HCT116 (cell line): ENCODE results near the gene TEAD2. TPM values are rescaled to one million over a fixed set of nuclear protein-coding genes. Genes with fewer than 3 reads are reported as not detected.
A peak's percentile ranks its signal among the peaks of the same experiment; 100 is the strongest.

Experiments used
- ATAC-seq: fragments of 200-7000 bp; cut with Tn5 transposase; 2 replicates; pipeline ENCODE4 v1.9.1; 2020; ENCODE audit warnings: mild to moderate bottlenecking, moderate library complexity
- BruUV-seq: library from RNA; stranded (reverse); fragments of 400-500 nt; replicated peaks from 2 replicates; lab custom pipeline; 2021; lab: Mats Ljungman, UMichigan
- CTCF ChIA-PET: fragments of 300-600 bp; sonication (Branson Sonifier 250); formaldehyde crosslinking; loops from one replicate; lab custom pipeline; 2021; ENCODE audit warnings: antibody characterized with exemption; lab: Charles Lee
- POLR2A ChIA-PET: fragments of 300-600, 350-600 bp; sonication (Branson Sonifier 250); formaldehyde crosslinking; loops from one replicate; lab custom pipeline; 2021; ENCODE audit warnings: antibody characterized with exemption; lab: Charles Lee
- RAD21 ChIA-PET, 2 experiments: fragments of 300-600 bp; sonication (Branson Sonifier 250); formaldehyde crosslinking; loops; one replicate each; lab custom pipeline; 2023; ENCODE audit warnings: low total read pairs in 2 of 2; ENCODE audit not compliant: uncharacterized antibody in 2 of 2, unreplicated experiment in 2 of 2, low non-redundant PET in 1 of 2; lab: Charles Lee
- DNase-seq: peaks from one replicate; pipeline ENCODE4 v3.0.0-alpha.2; 2010; ENCODE audit warnings: low read depth, low spot score
- H2AFZ ChIP-seq: fragments of 200-600 bp; shearing (Covaris generic), sonication (generic); 2 replicates; pipeline ENCODE4 v1.6.1; 2017; ENCODE audit warnings: low read depth, mixed run types, mixed read lengths, antibody characterized with exemption, low read length; ENCODE audit not compliant: poor library complexity, severe bottlenecking
- H3K27ac ChIP-seq: 2 replicates; pipeline ENCODE4 v1.5.1; 2012; ENCODE audit warnings: low read depth, low read length
- H3K27me3 ChIP-seq: fragments of 200-600 bp; sonication (generic); 2 replicates; pipeline ENCODE4 v1.6.1; 2016; ENCODE audit warnings: mixed run types, low read length, mixed read lengths; ENCODE audit not compliant: insufficient read depth
- H3K36me3 ChIP-seq, 2 experiments: fragments of 200-500 bp in 1 of 2; fragments of 200-600 bp in 1 of 2; sonication (Bioruptor generic) in 1 of 2; sonication (generic) in 1 of 2; 2 replicates each; pipeline versions ENCODE4 v1.5.1 to v1.6.1; 2014 to 2016; ENCODE audit warnings: low read length in 2 of 2, inconsistent platforms in 1 of 2, mixed read lengths in 1 of 2, mixed run types in 1 of 2; ENCODE audit not compliant: insufficient read depth in 2 of 2, control insufficient read depth in 1 of 2
- H3K4me1 ChIP-seq, 2 experiments: fragments of 200-600 bp in 1 of 2; sonication (generic) in 1 of 2; 2 replicates each; pipeline versions ENCODE4 v1.5.1 to v1.6.1; 2012 to 2017; ENCODE audit warnings: low read length in 2 of 2, inconsistent platforms in 1 of 2, mild to moderate bottlenecking in 1 of 2, mixed read lengths in 1 of 2, mixed run types in 1 of 2, moderate library complexity in 1 of 2; ENCODE audit not compliant: insufficient read depth in 2 of 2, control insufficient read depth in 1 of 2
- H3K4me2 ChIP-seq: fragments of 200-600 bp; sonication (generic); 2 replicates; pipeline ENCODE4 v1.6.1; 2017; ENCODE audit warnings: mixed run types, low read length, mixed read lengths
- H3K4me3 ChIP-seq, 2 experiments: fragments of 200-600 bp in 1 of 2; sonication (generic) in 1 of 2; replicated peaks in 1 of 2; 2 replicates each; pipeline ENCODE4 v1.5.1; 2011 to 2016; ENCODE audit warnings: low read length in 2 of 2, control low read depth in 1 of 2, low read depth in 1 of 2, mild to moderate bottlenecking in 1 of 2, mixed read lengths in 1 of 2, mixed run types in 1 of 2
- H3K79me2 ChIP-seq: fragments of 200-600 bp; sonication (generic); 2 replicates; pipeline ENCODE4 v1.6.1; 2017; ENCODE audit warnings: mild to moderate bottlenecking, mixed run types, low read length, moderate library complexity, mixed read lengths; ENCODE audit not compliant: insufficient read depth
- H3K9ac ChIP-seq: fragments of 200-600 bp; sonication (generic); 2 replicates; pipeline ENCODE4 v1.6.1; 2016; ENCODE audit warnings: low read length, mixed read lengths
- H3K9me2 ChIP-seq: fragments of 200-600 bp; sonication (generic), shearing (Covaris generic); 2 replicates; pipeline ENCODE4 v1.6.1; 2017; ENCODE audit warnings: mixed run types, mild to moderate bottlenecking, moderate library complexity; ENCODE audit not compliant: insufficient read depth
- H3K9me3 ChIP-seq, 2 experiments: fragments of 200-500 bp in 1 of 2; fragments of 200-600 bp in 1 of 2; sonication (Bioruptor generic) in 1 of 2; sonication (generic) in 1 of 2; 2 replicates each; pipeline ENCODE4 v1.6.1; 2014 to 2017; ENCODE audit warnings: low read length in 2 of 2, mixed read lengths in 2 of 2, inconsistent platforms in 1 of 2, low read depth in 1 of 2, mild to moderate bottlenecking in 1 of 2, mixed run types in 1 of 2, moderate library complexity in 1 of 2; ENCODE audit not compliant: control insufficient read depth in 1 of 2, insufficient read depth in 1 of 2
- H4K20me1 ChIP-seq: fragments of 200-600 bp; sonication (generic), shearing (Covaris generic); 2 replicates; pipeline ENCODE4 v1.6.1; 2017; ENCODE audit warnings: mixed run types, mild to moderate bottlenecking, moderate library complexity; ENCODE audit not compliant: insufficient read depth
- ATF3 ChIP-seq: IDR thresholded peaks from 2 replicates; pipeline ENCODE4 v1.6.1; 2012
- CEBPB ChIP-seq: IDR thresholded peaks from 2 replicates; pipeline ENCODE4 v1.6.1; 2012; ENCODE audit warnings: low read depth
- EGR1 ChIP-seq: IDR thresholded peaks from 2 replicates; pipeline ENCODE4 v1.6.1; 2012; ENCODE audit warnings: low read depth
- ELF1 ChIP-seq: IDR thresholded peaks from 2 replicates; pipeline ENCODE4 v1.6.1; 2012; ENCODE audit warnings: low read depth, borderline replicate concordance
- EZH2phosphoT487 ChIP-seq: fragments of 200-600 bp; IDR thresholded peaks from 2 replicates; pipeline ENCODE4 v1.6.1; 2018; ENCODE audit warnings: antibody characterized with exemption, borderline replicate concordance
- FOSL1 ChIP-seq: IDR thresholded peaks from 2 replicates; pipeline ENCODE4 v1.6.1; 2012; ENCODE audit warnings: low read depth
- JUND ChIP-seq: IDR thresholded peaks from 2 replicates; pipeline ENCODE4 v1.6.1; 2012
- MAX ChIP-seq: IDR thresholded peaks from 2 replicates; pipeline ENCODE4 v1.6.1; 2012
- POLR2A ChIP-seq: IDR thresholded peaks from 2 replicates; pipeline ENCODE4 v1.7.0; 2011; ENCODE audit warnings: borderline replicate concordance; ENCODE audit not compliant: insufficient read depth, insufficient read length; ENCODE audit errors: extremely low read depth
- RAD21 ChIP-seq: IDR thresholded peaks from 2 replicates; pipeline ENCODE4 v1.6.1; 2012; ENCODE audit warnings: low read depth, mild to moderate bottlenecking
- SIN3A ChIP-seq: IDR thresholded peaks from 2 replicates; pipeline ENCODE4 v1.6.1; 2012; ENCODE audit warnings: low read depth
- TCF7L2 ChIP-seq: IDR thresholded peaks from 2 replicates; pipeline ENCODE4 v1.7.0; 2011; ENCODE audit warnings: borderline replicate concordance, inconsistent platforms; ENCODE audit not compliant: insufficient read depth, insufficient read length; ENCODE audit errors: extremely low read depth
- YY1 ChIP-seq: IDR thresholded peaks from 2 replicates; pipeline ENCODE4 v1.6.1; 2011; ENCODE audit warnings: low read length, low read depth, moderate library complexity, mild to moderate bottlenecking; ENCODE audit not compliant: insufficient replicate concordance; ENCODE audit errors: extremely low read depth
- ZBTB33 ChIP-seq: IDR thresholded peaks from 2 replicates; pipeline ENCODE4 v1.6.1; 2011; ENCODE audit warnings: mild to moderate bottlenecking, low read length, moderate library complexity; ENCODE audit not compliant: insufficient replicate concordance; ENCODE audit errors: extremely low read depth
- ZFX ChIP-seq: fragments of 450-650 bp; IDR thresholded peaks from 2 replicates; pipeline ENCODE4 v1.6.1; 2017
- ZNF274 ChIP-seq: fragments of 200-500 bp; sonication (Bioruptor generic); IDR thresholded peaks from 2 replicates; pipeline ENCODE4 v1.6.1; 2014; ENCODE audit warnings: mild to moderate bottlenecking, low read depth, low read length, inconsistent platforms
- intact Hi-C: fragments of 100-400 bp; cut with micrococcal nuclease; formaldehyde crosslinking; loops from 2 replicates; pipeline ENCODE4 v1.10.0; 2022
- total RNA-seq: library from RNA; stranded (reverse); gene quantifications from one replicate; pipeline ENCODE4 v1.2.1, GENCODE V29; 2021; ENCODE audit not compliant: unreplicated experiment

Gene TEAD2
- total RNA-seq, 1 experiment from 2014 or later, result 31.9 TPM

- no peaks in the 10 kb centered on the region for H4K20me1 ChIP-seq
- H2AFZ ChIP-seq, result no peak overlapping the region
- TF ChIP-seq RAD21 (no peak), CEBPB (no peak), EGR1 (no peak), ELF1 (no peak), FOSL1 (no peak), ATF3 (no peak), POLR2A (no peak), MAX (no peak), ZNF274 (no peak), SIN3A (no peak), ZFX (no peak), ZBTB33 (no peak), EZH2phosphoT487 (no peak), TCF7L2 (no peak), JUND (no peak), YY1 (no peak)
- H3K27ac ChIP-seq, result no peak overlapping the region
- H3K9me3 ChIP-seq, result no peaks in the 10 kb centered on the region
- H3K4me2 ChIP-seq, result no peak overlapping the region
- H3K79me2 ChIP-seq, result no peaks in the 10 kb centered on the region
- intact Hi-C loops, result no loop called here
- H3K9ac ChIP-seq, result no peak overlapping the region
- H3K9me2 ChIP-seq, result no peaks in the 10 kb centered on the region
- CTCF ChIA-PET, result no interaction called here
- POLR2A ChIA-PET, result no interaction called here
- BruUV-seq, result no TSS peak
- peaks cover 11 to 21% of the 10 kb centered on the region in 2 experiments; a peak in 3 of 4 replicates for H3K36me3 ChIP-seq
- ATAC-seq (peak; percentile 90), DNase-seq (no peak)
- no peak overlapping the region for H3K4me3 ChIP-seq
- H3K4me1 ChIP-seq, result peaks cover 0 to 6% of the 10 kb centered on the region in 2 experiments; a peak in 1 of 4 replicates
- no peaks in the 10 kb centered on the region for H3K27me3 ChIP-seq
- RAD21 ChIA-PET, result no interaction called here
Measured at GRCh38 chr19:49338691-49339300, 23.4 kb downstream of the TEAD2 start.
